AG09309 (cell line): ENCODE data around the gene YTHDF2.

ENCODE experiments used
- DNase-seq: peaks from one replicate; pipeline ENCODE4 v3.0.0-alpha.2; 2010; ENCODE audit warnings: low read depth
- H3K4me3 ChIP-seq: 2 replicates; pipeline ENCODE4 v1.5.1; 2011; ENCODE audit warnings: mild to moderate bottlenecking, low read depth, low read length, moderate library complexity; ENCODE audit not compliant: control insufficient read depth
- CTCF ChIP-seq: IDR thresholded peaks from 2 replicates; pipeline ENCODE4 v1.5.1; 2011; ENCODE audit warnings: mild to moderate bottlenecking, low read depth, low read length, inconsistent platforms; ENCODE audit not compliant: insufficient read depth, control insufficient read depth; ENCODE audit errors: missing control alignments

YTHDF2 gene

GRCh38 chr1:28811369-28811765, 74.6 kb downstream of the YTHDF2 start:
- no peak for TF ChIP-seq CTCF
- no peak overlapping the region for H3K4me3 ChIP-seq
- DNase-seq, result no peak

GRCh38 chr1:28811766-28812668, 75.3 kb downstream of the YTHDF2 start, which contains the start of gene OPRD1:
OPRD1 (plus strand) TSS chr1:28812170; CDS start chr1:28812384, 214 bp downstream.
- H3K4me3 ChIP-seq, result no peak within 1 kb of the TSS
- TF ChIP-seq CTCF, result no peak
- DNase-seq, result no peak

GRCh38 chr1:28812669-28813468, 76.1 kb downstream of the YTHDF2 start:
- H3K4me3 ChIP-seq, result no peak overlapping the region
- TF ChIP-seq CTCF, result no peak
- no peak for DNase-seq

GRCh38 chr1:28813931-28814465, 77.3 kb downstream of the YTHDF2 start:
- DNase-seq, result no peak
- H3K4me3 ChIP-seq, result no peak overlapping the region
- TF ChIP-seq CTCF, result no peak

- no peak overlapping the region for H3K4me3 ChIP-seq
- no peak for TF ChIP-seq CTCF
- DNase-seq, result no peak
Measured at GRCh38 chr1:28815533-28816185, 78.9 kb downstream of the YTHDF2 start.

GRCh38 chr1:28817133-28817532, 80.4 kb downstream of the YTHDF2 start:
- H3K4me3 ChIP-seq, result no peak overlapping the region
- DNase-seq, result no peak
- TF ChIP-seq CTCF, result no peak
